GM23338 (cell line): ENCODE data around the gene SLC8A1. TPM values are rescaled to one million over a fixed set of nuclear protein-coding genes. Genes with fewer than 3 reads are reported as not detected.

ENCODE experiments used
- ATAC-seq: fragments of 200-7000 bp; cut with Tn5 transposase; 3 replicates; pipeline ENCODE4 v1.9.1; 2020
- DNase-seq: peaks from one replicate; pipeline ENCODE4 v3.0.0-alpha.2; 2015; ENCODE audit warnings: low spot score
- H2AFZ ChIP-seq: fragments of 200-600 bp; sonication (generic); 2 replicates; pipeline ENCODE4 v1.8.0; 2016; ENCODE audit warnings: antibody characterized with exemption, mild to moderate bottlenecking, moderate library complexity
- H3F3A ChIP-seq: fragments of 200-600 bp; sonication (generic); replicated peaks from 2 replicates; pipeline ENCODE4 v1.8.0; 2017; ENCODE audit warnings: antibody characterized with exemption, mixed run types, low read depth
- H3K27ac ChIP-seq: fragments of 200-600 bp; sonication (generic); 2 replicates; pipeline ENCODE4 v1.6.1; 2016; ENCODE audit warnings: low read depth
- H3K27me3 ChIP-seq: fragments of 200-600 bp; sonication (generic); 2 replicates; pipeline ENCODE4 v1.8.0; 2016; ENCODE audit warnings: mild to moderate bottlenecking, mixed run types, moderate library complexity; ENCODE audit not compliant: insufficient read depth
- H3K36me3 ChIP-seq: fragments of 200-600 bp; sonication (generic); 2 replicates; pipeline ENCODE4 v1.8.0; 2016; ENCODE audit warnings: mild to moderate bottlenecking; ENCODE audit not compliant: insufficient read depth
- H3K4me1 ChIP-seq: fragments of 200-600 bp; sonication (generic); 2 replicates; pipeline ENCODE4 v1.8.0; 2016; ENCODE audit warnings: mild to moderate bottlenecking, moderate library complexity; ENCODE audit not compliant: insufficient read depth
- H3K4me2 ChIP-seq: fragments of 200-600 bp; sonication (generic); 2 replicates; pipeline ENCODE4 v1.7.1; 2017; ENCODE audit warnings: mixed run types
- H3K4me3 ChIP-seq: fragments of 200-600 bp; sonication (generic); 2 replicates; pipeline ENCODE4 v1.6.1; 2016; ENCODE audit warnings: mixed run types
- H3K79me2 ChIP-seq: fragments of 200-600 bp; sonication (generic); replicated peaks from 2 replicates; pipeline ENCODE4 v1.8.0; 2017; ENCODE audit warnings: mild to moderate bottlenecking; ENCODE audit not compliant: insufficient read depth
- H3K9me2 ChIP-seq: fragments of 200-600 bp; sonication (generic); 2 replicates; pipeline ENCODE4 v1.8.0; 2017; ENCODE audit not compliant: insufficient read depth
- H4K20me1 ChIP-seq: fragments of 200-600 bp; sonication (generic); replicated peaks from 2 replicates; pipeline ENCODE4 v1.8.0; 2017; ENCODE audit warnings: mild to moderate bottlenecking; ENCODE audit not compliant: insufficient read depth
- H3K27ac Mint-ChIP-seq: 2 replicates; pipeline ENCODE4 v1.8.0; 2020; ENCODE audit warnings: inconsistent platforms, mild to moderate bottlenecking, moderate library complexity, mixed read lengths
- H3K27me3 Mint-ChIP-seq: 3 replicates; pipeline ENCODE4 v1.8.0; 2022; ENCODE audit warnings: low read depth, mild to moderate bottlenecking, moderate library complexity, mixed read lengths, inconsistent platforms; ENCODE audit not compliant: insufficient read depth, poor library complexity
- H3K36me3 Mint-ChIP-seq: 3 replicates; pipeline ENCODE4 v1.8.0; 2021; ENCODE audit warnings: low read depth, mild to moderate bottlenecking, inconsistent platforms, moderate library complexity, mixed read lengths
- H3K4me1 Mint-ChIP-seq: 3 replicates; pipeline ENCODE4 v1.8.0; 2020; ENCODE audit warnings: mild to moderate bottlenecking, inconsistent platforms, mixed read lengths
- H3K4me3 Mint-ChIP-seq: 3 replicates; pipeline ENCODE4 v1.8.0; 2021; ENCODE audit warnings: moderate library complexity, mild to moderate bottlenecking, inconsistent platforms, mixed read lengths
- H3K9me3 Mint-ChIP-seq: 3 replicates; pipeline ENCODE4 v1.8.0; 2020; ENCODE audit warnings: moderate library complexity, mild to moderate bottlenecking, inconsistent platforms, mixed read lengths
- EZH2 ChIP-seq: fragments of 200-600 bp; sonication (generic); IDR thresholded peaks from one replicate; pipeline ENCODE4 v1.8.0; 2017; ENCODE audit warnings: antibody characterized with exemption, mild to moderate bottlenecking, low read depth; ENCODE audit not compliant: unreplicated experiment
- JUNB ChIP-seq: IDR thresholded peaks from one replicate; pipeline ENCODE4 v1.6.1; 2016; ENCODE audit warnings: antibody characterized with exemption; ENCODE audit not compliant: unreplicated experiment
- POLR2AphosphoS5 ChIP-seq: IDR thresholded peaks from 2 replicates; pipeline ENCODE4 v1.6.1; 2016; ENCODE audit warnings: antibody characterized with exemption, low read depth
- STAT1 ChIP-seq: IDR thresholded peaks from one replicate; pipeline ENCODE4 v1.6.1; 2016; ENCODE audit warnings: antibody characterized with exemption; ENCODE audit not compliant: unreplicated experiment
- ZNF331 ChIP-seq: fragments of 250-450 bp; sonication (Bioruptor Pico); IDR thresholded peaks from 2 replicates; pipeline ENCODE4 v1.5.0; 2020; ENCODE audit warnings: low read depth, mild to moderate bottlenecking, moderate library complexity
- polyA plus RNA-seq: library from polyadenylated mRNA; unstranded; fragments of >200 nt; fragmentation: Nextera tagmentation; extraction: Ambion mirVana; gene quantifications from 2 replicates; pipeline ENCODE4 v1.2.1, GENCODE V29; 2016
- total RNA-seq: library from RNA; depleted of rRNA; stranded (reverse); fragments of >200 nt; shearing (Covaris generic); gene quantifications from 2 replicates; pipeline ENCODE4 v1.2.3, GENCODE V29; 2014
- TF ChIP-seq, protein P1 (sequence below): IDR thresholded peaks from one replicate; pipeline ENCODE4 v1.6.1; 2018; ENCODE audit warnings: antibody characterized with exemption; ENCODE audit not compliant: unreplicated experiment
- TF ChIP-seq, protein P2 (sequence below), 2 experiments: fragments of 200-600 bp in 1 of 2; sonication (generic) in 1 of 2; conservative IDR thresholded peaks; 2 replicates each; pipeline versions ENCODE4 v1.5.1 to v1.6.1; 2016 to 2017; ENCODE audit warnings: antibody characterized with exemption in 2 of 2, low read depth in 2 of 2, mild to moderate bottlenecking in 2 of 2, moderate library complexity in 1 of 2
- TF ChIP-seq, protein P3 (sequence below): fragments of 250-450 bp; sonication (Bioruptor Pico); IDR thresholded peaks from 2 replicates; pipeline ENCODE4 v1.5.0; 2020; ENCODE audit warnings: mild to moderate bottlenecking, moderate library complexity

The SLC8A1 gene
- total and polyA plus RNA-seq, 2 experiments from 2014 or later = 2.5 to 3.3 TPM

DNA sequence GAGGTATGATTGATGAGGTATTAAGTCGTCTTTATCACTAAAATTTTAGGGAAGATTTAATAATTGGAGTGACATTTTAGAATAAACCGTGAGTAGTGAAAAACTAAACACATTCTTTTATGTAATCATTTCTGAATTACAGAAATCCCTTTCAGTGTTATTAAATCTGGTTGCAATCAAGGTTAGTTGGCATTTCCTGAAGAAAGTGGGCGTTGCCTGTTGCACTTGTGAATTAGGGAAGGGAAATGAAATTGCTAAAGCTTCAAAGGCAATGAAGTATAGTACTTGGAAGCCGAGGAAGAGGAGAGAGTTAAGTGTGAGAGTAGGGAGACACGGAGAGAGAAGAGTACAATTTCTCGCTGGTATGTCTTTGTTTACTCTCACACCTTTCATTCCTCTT, 274.5 kb downstream of the SLC8A1 start:
- 0 out of 3 replicates have a peak, but pooled peaks cover 2% of the 10 kb centered on the region for H3K4me1 Mint-ChIP-seq
- Histone ChIP-seq H4K20me1 (no peaks in the 10 kb centered on the region), H3K4me3 (no peak overlapping the region), H3K27me3 (no peaks in the 10 kb centered on the region), H3K9me2 (no peaks in the 10 kb centered on the region), H3K4me2 (no peak overlapping the region), H3K79me2 (no peaks in the 10 kb centered on the region), H3F3A (no peaks in the 10 kb centered on the region), H3K4me1 (no peaks in the 10 kb centered on the region), H2AFZ (no peak overlapping the region), H3K36me3 (no peaks in the 10 kb centered on the region), H3K27ac (no peak overlapping the region)
- H3K27ac Mint-ChIP-seq = no peak overlapping the region
- DNase-seq = no peak
- no peak overlapping the region for H3K4me3 Mint-ChIP-seq
- TF ChIP-seq, protein P1, sequence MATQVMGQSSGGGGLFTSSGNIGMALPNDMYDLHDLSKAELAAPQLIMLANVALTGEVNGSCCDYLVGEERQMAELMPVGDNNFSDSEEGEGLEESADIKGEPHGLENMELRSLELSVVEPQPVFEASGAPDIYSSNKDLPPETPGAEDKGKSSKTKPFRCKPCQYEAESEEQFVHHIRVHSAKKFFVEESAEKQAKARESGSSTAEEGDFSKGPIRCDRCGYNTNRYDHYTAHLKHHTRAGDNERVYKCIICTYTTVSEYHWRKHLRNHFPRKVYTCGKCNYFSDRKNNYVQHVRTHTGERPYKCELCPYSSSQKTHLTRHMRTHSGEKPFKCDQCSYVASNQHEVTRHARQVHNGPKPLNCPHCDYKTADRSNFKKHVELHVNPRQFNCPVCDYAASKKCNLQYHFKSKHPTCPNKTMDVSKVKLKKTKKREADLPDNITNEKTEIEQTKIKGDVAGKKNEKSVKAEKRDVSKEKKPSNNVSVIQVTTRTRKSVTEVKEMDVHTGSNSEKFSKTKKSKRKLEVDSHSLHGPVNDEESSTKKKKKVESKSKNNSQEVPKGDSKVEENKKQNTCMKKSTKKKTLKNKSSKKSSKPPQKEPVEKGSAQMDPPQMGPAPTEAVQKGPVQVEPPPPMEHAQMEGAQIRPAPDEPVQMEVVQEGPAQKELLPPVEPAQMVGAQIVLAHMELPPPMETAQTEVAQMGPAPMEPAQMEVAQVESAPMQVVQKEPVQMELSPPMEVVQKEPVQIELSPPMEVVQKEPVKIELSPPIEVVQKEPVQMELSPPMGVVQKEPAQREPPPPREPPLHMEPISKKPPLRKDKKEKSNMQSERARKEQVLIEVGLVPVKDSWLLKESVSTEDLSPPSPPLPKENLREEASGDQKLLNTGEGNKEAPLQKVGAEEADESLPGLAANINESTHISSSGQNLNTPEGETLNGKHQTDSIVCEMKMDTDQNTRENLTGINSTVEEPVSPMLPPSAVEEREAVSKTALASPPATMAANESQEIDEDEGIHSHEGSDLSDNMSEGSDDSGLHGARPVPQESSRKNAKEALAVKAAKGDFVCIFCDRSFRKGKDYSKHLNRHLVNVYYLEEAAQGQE = no peak
- TF ChIP-seq EZH2 = no peak
- TF ChIP-seq, protein P2, sequence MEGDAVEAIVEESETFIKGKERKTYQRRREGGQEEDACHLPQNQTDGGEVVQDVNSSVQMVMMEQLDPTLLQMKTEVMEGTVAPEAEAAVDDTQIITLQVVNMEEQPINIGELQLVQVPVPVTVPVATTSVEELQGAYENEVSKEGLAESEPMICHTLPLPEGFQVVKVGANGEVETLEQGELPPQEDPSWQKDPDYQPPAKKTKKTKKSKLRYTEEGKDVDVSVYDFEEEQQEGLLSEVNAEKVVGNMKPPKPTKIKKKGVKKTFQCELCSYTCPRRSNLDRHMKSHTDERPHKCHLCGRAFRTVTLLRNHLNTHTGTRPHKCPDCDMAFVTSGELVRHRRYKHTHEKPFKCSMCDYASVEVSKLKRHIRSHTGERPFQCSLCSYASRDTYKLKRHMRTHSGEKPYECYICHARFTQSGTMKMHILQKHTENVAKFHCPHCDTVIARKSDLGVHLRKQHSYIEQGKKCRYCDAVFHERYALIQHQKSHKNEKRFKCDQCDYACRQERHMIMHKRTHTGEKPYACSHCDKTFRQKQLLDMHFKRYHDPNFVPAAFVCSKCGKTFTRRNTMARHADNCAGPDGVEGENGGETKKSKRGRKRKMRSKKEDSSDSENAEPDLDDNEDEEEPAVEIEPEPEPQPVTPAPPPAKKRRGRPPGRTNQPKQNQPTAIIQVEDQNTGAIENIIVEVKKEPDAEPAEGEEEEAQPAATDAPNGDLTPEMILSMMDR (conservative IDR thresholded peaks at IDR 0.05; ENCODE audit: low read depth in 2 of 2) = no peak
- TF ChIP-seq JUNB = no peak
- H3K27me3 Mint-ChIP-seq = no peaks in the 10 kb centered on the region
- H3K9me3 Mint-ChIP-seq = no peaks in the 10 kb centered on the region
- ATAC-seq = no peak
- no peaks in the 10 kb centered on the region for H3K36me3 Mint-ChIP-seq

DNA sequence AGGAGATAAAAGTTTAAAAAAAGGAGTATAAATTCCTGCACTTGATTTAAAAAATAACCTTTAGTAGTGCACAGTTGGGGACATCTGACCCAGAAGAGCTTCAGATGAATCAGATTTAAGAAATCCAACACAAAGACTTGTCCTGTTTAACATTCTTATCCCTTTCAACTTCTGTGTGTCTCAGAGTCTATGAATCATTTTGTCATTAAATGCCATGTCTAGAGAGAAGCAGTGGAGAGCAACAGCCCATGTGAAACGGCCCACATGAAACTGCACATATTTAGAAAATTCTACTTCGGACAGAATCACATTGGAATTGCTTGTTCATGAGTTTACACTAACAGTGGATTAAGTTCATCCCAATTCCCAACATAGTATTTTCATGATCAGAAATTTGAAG, 278.6 kb downstream of the SLC8A1 start:
- no peaks in the 10 kb centered on the region for H3K4me1 ChIP-seq
- no peaks in the 10 kb centered on the region for H3K36me3 ChIP-seq
- no peaks in the 10 kb centered on the region for H3F3A ChIP-seq
- Mint-ChIP-seq H3K4me1 (0 out of 3 replicates have a peak, but pooled peaks cover 2% of the 10 kb centered on the region), H3K27me3 (peaks cover 1% of the 10 kb centered on the region), H3K36me3 (no peaks in the 10 kb centered on the region), H3K27ac (no peak overlapping the region), H3K9me3 (no peaks in the 10 kb centered on the region), H3K4me3 (no peak overlapping the region)
- H3K27ac ChIP-seq = no peak overlapping the region
- H3K27me3 ChIP-seq = no peaks in the 10 kb centered on the region
- H3K79me2 ChIP-seq = no peaks in the 10 kb centered on the region
- no peak overlapping the region for H3K4me2 ChIP-seq
- H4K20me1 ChIP-seq = no peaks in the 10 kb centered on the region
- ATAC-seq (no peak), DNase-seq (no peak)
- no peak overlapping the region for H2AFZ ChIP-seq
- no peaks in the 10 kb centered on the region; the same call in none of the 2 replicates for H3K9me2 ChIP-seq
- H3K4me3 ChIP-seq = no peak overlapping the region
- TF ChIP-seq POLR2AphosphoS5 (no peak), ZNF331 (CRISPR knock-in tag) (no peak), JUNB (no peak), STAT1 (no peak)
- TF ChIP-seq, protein P2 (conservative IDR thresholded peaks at IDR 0.05; ENCODE audit: low read depth in 2 of 2) = no peak
- TF ChIP-seq, protein P3, sequence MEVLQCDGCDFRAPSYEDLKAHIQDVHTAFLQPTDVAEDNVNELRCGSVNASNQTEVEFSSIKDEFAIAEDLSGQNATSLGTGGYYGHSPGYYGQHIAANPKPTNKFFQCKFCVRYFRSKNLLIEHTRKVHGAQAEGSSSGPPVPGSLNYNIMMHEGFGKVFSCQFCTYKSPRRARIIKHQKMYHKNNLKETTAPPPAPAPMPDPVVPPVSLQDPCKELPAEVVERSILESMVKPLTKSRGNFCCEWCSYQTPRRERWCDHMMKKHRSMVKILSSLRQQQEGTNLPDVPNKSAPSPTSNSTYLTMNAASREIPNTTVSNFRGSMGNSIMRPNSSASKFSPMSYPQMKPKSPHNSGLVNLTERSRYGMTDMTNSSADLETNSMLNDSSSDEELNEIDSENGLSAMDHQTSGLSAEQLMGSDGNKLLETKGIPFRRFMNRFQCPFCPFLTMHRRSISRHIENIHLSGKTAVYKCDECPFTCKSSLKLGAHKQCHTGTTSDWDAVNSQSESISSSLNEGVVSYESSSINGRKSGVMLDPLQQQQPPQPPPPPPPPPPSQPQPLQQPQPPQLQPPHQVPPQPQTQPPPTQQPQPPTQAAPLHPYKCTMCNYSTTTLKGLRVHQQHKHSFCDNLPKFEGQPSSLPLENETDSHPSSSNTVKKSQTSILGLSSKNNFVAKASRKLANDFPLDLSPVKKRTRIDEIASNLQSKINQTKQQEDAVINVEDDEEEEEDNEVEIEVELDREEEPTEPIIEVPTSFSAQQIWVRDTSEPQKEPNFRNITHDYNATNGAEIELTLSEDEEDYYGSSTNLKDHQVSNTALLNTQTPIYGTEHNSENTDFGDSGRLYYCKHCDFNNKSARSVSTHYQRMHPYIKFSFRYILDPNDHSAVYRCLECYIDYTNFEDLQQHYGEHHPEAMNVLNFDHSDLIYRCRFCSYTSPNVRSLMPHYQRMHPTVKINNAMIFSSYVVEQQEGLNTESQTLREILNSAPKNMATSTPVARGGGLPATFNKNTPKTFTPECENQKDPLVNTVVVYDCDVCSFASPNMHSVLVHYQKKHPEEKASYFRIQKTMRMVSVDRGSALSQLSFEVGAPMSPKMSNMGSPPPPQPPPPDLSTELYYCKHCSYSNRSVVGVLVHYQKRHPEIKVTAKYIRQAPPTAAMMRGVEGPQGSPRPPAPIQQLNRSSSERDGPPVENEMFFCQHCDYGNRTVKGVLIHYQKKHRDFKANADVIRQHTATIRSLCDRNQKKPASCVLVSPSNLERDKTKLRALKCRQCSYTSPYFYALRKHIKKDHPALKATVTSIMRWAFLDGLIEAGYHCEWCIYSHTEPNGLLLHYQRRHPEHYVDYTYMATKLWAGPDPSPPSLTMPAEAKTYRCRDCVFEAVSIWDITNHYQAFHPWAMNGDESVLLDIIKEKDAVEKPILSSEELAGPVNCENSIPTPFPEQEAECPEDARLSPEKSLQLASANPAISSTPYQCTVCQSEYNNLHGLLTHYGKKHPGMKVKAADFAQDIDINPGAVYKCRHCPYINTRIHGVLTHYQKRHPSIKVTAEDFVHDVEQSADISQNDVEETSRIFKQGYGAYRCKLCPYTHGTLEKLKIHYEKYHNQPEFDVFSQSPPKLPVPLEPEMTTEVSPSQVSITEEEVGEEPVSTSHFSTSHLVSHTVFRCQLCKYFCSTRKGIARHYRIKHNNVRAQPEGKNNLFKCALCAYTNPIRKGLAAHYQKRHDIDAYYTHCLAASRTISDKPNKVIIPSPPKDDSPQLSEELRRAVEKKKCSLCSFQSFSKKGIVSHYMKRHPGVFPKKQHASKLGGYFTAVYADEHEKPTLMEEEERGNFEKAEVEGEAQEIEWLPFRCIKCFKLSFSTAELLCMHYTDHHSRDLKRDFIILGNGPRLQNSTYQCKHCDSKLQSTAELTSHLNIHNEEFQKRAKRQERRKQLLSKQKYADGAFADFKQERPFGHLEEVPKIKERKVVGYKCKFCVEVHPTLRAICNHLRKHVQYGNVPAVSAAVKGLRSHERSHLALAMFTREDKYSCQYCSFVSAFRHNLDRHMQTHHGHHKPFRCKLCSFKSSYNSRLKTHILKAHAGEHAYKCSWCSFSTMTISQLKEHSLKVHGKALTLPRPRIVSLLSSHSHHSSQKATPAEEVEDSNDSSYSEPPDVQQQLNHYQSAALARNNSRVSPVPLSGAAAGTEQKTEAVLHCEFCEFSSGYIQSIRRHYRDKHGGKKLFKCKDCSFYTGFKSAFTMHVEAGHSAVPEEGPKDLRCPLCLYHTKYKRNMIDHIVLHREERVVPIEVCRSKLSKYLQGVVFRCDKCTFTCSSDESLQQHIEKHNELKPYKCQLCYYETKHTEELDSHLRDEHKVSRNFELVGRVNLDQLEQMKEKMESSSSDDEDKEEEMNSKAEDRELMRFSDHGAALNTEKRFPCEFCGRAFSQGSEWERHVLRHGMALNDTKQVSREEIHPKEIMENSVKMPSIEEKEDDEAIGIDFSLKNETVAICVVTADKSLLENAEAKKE (CRISPR knock-in tag) = no peak
